GM10266 (cell line): ENCODE measurements around the gene ADD1.
A peak's percentile ranks its signal among the peaks of the same experiment; 100 is the strongest.

ENCODE experiments used
- DNase-seq: peaks from one replicate; pipeline ENCODE4 v3.0.0; 2012; ENCODE audit errors: extremely low spot score
- TF ChIP-seq, protein P1 (sequence below): IDR thresholded peaks from 2 replicates; pipeline ENCODE4 v1.5.1; 2012; ENCODE audit warnings: mild to moderate bottlenecking, low read depth; ENCODE audit not compliant: control insufficient read depth, insufficient read depth; ENCODE audit errors: missing control alignments

Gene ADD1

DNA sequence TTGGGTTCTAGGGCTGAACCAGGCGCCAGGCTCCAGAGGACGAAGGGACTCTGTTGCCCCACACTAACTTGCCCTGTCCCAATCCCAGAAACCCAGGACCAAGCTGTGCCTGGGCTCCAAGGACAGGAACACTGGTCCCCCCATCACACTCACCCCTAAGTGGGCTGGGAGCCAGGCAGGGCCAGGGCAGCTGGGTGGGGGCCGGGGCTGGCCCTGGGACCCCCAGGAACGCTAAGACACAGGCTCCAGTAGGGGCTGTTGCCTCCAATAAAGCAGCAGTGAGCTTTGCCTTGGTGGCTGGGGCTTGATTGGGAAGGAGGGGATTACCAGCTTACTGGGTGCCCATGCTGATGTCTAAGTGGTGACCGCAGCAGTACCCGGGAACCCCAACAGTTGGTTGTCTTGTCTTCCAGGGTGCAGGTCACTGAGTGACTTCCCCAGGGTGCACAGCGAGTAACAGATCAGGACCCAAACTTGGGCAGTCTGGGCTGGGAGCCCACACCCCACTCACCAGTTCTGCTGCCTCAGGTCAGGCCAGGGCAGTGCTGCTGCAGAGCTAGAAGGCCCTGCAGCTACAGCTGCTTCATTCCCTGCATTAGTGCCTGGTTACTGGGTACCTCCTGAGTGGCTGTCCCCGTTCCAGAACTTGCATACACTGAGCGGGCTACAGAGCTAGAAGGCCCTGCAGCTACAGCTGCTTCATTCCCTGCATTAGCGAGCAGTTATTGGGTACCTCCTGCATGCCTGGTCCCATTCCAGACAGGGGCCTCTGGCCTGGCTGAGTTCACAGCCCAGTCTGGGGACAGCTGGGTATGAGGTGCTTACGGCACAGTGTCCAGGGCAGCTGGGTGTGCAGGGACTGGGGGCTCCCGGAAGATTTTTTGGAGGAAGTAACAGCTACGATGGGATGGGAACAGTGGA is 9.4 kb upstream of the ADD1 start:
- TF ChIP-seq, protein P1, sequence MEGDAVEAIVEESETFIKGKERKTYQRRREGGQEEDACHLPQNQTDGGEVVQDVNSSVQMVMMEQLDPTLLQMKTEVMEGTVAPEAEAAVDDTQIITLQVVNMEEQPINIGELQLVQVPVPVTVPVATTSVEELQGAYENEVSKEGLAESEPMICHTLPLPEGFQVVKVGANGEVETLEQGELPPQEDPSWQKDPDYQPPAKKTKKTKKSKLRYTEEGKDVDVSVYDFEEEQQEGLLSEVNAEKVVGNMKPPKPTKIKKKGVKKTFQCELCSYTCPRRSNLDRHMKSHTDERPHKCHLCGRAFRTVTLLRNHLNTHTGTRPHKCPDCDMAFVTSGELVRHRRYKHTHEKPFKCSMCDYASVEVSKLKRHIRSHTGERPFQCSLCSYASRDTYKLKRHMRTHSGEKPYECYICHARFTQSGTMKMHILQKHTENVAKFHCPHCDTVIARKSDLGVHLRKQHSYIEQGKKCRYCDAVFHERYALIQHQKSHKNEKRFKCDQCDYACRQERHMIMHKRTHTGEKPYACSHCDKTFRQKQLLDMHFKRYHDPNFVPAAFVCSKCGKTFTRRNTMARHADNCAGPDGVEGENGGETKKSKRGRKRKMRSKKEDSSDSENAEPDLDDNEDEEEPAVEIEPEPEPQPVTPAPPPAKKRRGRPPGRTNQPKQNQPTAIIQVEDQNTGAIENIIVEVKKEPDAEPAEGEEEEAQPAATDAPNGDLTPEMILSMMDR = no peak
- peak; percentile 10 for DNase-seq

DNA sequence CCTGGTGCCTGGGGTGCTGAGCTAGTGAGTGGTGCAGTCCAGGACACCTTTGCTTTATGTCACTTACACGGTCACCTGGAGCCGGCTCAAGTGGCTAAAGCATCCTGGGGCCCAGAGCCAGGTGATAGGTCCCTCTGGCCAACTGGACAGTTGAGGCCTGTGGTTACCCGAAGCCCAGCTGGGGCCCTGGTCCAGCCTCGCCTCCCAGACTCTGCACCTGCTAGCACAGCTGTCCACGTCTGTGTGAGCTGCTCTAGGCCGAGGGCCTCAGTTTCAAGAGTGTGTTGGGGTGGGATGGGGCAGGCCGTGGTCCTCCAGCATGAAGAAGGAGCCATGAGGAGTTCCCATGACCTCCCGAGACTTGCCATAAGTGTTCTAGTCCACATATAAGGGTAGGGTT is 7.7 kb upstream of the ADD1 start:
- TF ChIP-seq, protein P1 = no peak
- DNase-seq = peak; percentile 2

DNA sequence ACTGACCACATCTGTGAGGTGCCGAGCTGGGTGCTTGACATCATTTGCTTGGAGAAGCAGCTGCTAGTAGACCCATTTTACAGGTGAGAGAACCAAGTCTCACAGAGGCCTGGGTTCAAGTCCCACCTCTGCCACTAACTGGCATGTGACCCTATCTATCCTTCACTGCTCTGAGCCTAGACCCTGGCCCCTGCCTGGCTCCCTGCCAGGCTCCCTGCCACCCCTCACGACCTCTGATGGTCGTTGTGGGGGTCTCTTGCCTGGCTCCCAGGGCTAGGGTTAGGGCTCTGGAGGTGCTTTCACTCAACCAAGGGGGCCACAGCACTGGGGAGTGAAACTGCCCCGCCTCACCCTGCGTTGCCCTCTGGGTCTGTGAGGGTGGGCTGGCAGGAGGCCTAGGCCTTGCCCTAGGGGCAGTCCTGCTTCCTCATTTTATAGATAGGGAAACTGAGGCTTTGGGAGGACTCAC is 7.2 kb upstream of the ADD1 start:
- TF ChIP-seq, protein P1 = no peak

DNA sequence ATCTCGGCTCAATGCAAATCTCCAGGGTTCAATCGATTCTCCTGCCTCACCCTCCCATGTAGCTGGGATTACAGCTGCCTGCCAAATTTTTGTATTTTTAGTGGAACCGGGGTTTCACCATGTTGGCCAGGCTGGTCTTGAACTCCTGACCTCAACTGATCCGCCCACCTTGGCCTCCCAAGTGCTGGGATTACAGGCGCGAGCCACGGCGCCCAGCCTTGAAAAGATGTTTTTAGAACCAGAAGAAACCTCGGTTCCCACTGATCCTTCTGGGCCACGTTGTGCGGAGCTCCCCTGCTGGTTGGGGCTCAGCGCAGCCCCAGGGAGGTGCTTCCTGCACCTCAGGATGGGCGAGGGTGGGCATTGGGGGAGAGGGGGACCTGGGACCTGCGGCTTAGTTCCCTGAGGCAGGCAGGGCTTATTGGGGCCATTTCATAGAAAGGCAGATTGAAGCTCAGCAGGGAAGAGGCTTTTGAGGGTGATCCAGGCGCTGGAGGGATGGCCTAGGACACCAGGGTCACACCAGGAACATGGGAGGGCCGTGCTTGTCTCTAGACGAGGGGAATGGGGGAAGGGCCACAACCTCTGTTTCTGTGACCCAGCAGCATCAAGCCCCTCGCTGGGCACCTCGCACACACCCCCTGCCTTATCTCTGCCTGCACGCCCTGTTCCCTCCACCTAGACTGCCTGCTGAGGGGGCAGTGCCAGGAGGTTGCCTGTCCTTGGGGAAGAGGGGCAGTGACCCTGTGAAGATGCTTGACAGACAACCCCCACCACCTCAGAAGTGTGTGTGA is 6.3 kb upstream of the ADD1 start:
- TF ChIP-seq, protein P1 = no peak
- no peak for DNase-seq

More for the DNA sequence above, 7.2 kb upstream of the ADD1 start:
- DNase-seq = no peak

DNA sequence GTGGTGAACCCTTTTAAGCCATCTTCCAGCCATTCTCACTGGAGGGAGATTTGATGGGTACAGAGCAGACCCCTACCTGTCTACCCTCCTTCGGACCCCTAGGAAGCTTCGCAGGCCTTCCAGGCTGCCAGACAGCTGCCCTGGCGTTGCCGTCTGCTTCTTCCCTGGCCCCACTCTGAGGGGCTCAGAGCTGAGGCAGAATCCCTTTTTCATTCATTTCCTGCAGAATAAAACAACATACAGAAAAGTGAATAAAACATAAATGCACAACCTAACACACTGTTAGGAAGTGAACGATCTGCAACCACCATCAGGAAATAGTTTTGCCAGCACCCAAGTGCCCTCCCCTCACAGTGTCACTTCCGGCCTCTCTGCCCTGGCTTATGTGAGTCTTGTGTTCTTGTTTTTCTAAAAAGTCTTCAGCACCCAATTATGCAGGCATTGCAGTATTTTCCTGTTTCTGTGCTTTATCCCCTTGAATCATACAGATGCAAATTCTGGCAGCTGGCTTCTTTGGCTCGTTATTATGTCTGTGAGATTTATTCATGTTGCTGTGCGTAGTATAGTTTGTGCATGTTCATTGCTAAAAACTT is 5.6 kb upstream of the ADD1 start:
- DNase-seq = peak; percentile 43
- TF ChIP-seq, protein P1 = no peak

DNA sequence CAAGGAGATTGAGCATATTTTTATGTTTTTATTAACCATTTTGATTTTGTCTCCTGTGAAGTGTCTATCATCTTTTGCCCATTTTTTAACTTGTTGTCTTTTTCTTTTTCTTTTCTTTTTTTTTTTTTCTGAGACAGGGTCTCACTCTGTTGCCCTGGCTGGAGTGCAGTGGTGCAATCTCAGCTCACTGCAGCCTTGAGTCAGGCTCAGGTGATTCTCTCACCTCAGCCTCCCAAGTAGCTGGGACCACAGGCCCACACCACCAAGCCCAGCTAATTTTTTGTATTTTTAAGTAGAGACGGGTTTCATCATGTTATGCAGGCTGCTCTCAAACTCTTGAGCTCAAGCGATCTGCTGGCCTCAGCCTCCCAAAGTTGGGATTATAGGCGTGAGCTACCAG is 4.6 kb upstream of the ADD1 start:
- DNase-seq = no peak
- TF ChIP-seq, protein P1 = no peak
